Cardiac septum (tissue), 1 donor: Measurements from ENCODE around the gene TCFL5. TPM values are rescaled to one million over a fixed set of nuclear protein-coding genes. Genes with fewer than 3 reads are reported as not detected.

ENCODE experiments used
- DNase-seq: peaks from one replicate; pipeline ENCODE4 v3.0.0-alpha.2; 2020; ENCODE audit warnings: low spot score
- intact Hi-C: fragments of 100-400 bp; cut with DNase I; formaldehyde crosslinking; loops from one replicate; pipeline ENCODE4 v1.14.0; 2022
- total RNA-seq: library from RNA; stranded (reverse); fragmentation: NEBNext Ultra II Directional; extraction: Animal tissue kit (Norgen Biotek cat#: 25700); gene quantifications from one replicate; pipeline ENCODE4 v1.2.1, GENCODE V29; 2021
- donor health status: DM: no; HTN: no; CAD: no.

The TCFL5 gene
- total RNA-seq, 1 donor from 2014 or later = 7.8 TPM

- intact Hi-C loops = loop anchor here (5.0 to 10.0 kb wide), 2 partner anchors 291 to 388 kb away; partner anchors contain the start of gene CABLES2
- no peak for DNase-seq
These were observed 68.5 kb downstream of the TCFL5 start for GRCh38 chr20:62792940-62793756.

- intact Hi-C loops = loop anchor here (5.0 to 10.0 kb wide), 2 partner anchors 290 to 388 kb away; partner anchors contain the start of gene CABLES2
- DNase-seq = no peak
These were observed 69.3 kb downstream of the TCFL5 start for GRCh38 chr20:62792182-62792939.

- DNase-seq = peak; percentile 89
- intact Hi-C loops = loop anchor here (1.0 to 10.0 kb wide), 3 partner anchors 122 to 387 kb away; partner anchors contain the start of gene CABLES2
These were observed 70.1 kb downstream of the TCFL5 start for GRCh38 chr20:62791301-62792181.

Other genes starting within 250 kb of the TCFL5 start
- 10.8 TPM for gene SLCO4A1, start 219.3 kb downstream of the TCFL5 start, total RNA-seq
- gene NTSR1, start 153.0 kb downstream of the TCFL5 start, total RNA-seq = 0.08 TPM
- gene MRGBP, start 65.3 kb downstream of the TCFL5 start, total RNA-seq = 7.9 TPM
- 16.4 TPM for gene OGFR, start 57.0 kb downstream of the TCFL5 start, total RNA-seq
- 0.94 TPM for gene COL9A3, start 44.8 kb downstream of the TCFL5 start, total RNA-seq
- 38.9 TPM for gene DIDO1, start 64.7 kb upstream of the TCFL5 start, total RNA-seq
- gene GID8, start 76.3 kb upstream of the TCFL5 start, total RNA-seq = 16.4 TPM
- gene SLC17A9, start 90.9 kb upstream of the TCFL5 start, total RNA-seq = 1.7 TPM
- not detected for gene BHLHE23, start 145.1 kb upstream of the TCFL5 start, total RNA-seq